Retina (tissue), 1 donor: ENCODE measurements around the gene FBXW7.
"Not testable (repeated sequence)": the region's sequence is repeated elsewhere in the genome, so short reads cannot be mapped to it uniquely, and the experiment has no call there.

Experiments used
- DNase-seq: peaks from one replicate; pipeline ENCODE4 v3.0.0-alpha.2; 2016

Gene FBXW7

GRCh38 chr4:152544533-152544932 lies 8.6 kb upstream of the FBXW7 start:
- not testable (repeated sequence) for DNase-seq

- no peak for DNase-seq
These were observed 5.0 kb upstream of the FBXW7 start for GRCh38 chr4:152540941-152541340.

GRCh38 chr4:152540293-152540674 lies 4.4 kb upstream of the FBXW7 start:
- DNase-seq, result no peak

DNA sequence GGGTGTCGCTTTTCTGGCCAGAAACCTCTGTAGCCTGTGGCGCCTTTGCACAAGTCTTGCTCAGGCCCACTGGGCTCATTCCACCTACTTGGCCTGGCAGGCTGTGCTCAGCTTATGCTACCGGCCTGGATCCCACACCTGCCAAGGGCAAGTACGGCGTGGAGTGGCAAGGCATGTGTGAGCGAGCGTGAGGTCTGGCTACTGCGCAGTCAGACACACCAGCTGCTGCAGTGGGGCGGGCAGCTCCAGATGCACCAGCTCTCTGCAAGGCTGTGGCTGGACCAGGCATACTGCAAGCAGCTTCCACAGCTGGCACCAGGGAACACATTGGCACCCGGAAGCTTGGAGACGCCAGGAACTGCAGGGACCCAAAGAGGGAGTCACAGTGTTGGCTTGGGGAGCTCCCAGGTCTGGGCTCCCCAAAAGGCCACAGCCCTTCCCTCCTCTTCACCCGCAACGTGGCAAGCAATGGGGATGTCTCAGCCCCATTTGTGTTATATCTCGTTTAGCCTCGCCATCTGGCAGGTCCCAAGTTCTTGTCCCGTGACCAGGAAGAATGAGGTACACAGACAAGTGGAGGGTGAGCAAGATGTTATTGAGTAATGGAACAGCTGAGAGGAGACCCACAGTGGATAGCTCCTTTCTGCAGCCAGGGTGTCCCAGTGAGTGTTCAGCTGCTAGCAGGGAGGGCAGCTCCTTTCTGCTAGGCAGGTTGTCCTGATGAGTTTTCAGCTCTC lies 3.8 kb upstream of the FBXW7 start:
- no peak for DNase-seq

GRCh38 chr4:152537881-152538280 lies 2.0 kb upstream of the FBXW7 start:
- no peak for DNase-seq

- no peak for DNase-seq
These were observed 772 bp upstream of the FBXW7 start for GRCh38 chr4:152536545-152537182.

GRCh38 chr4:152535360-152535902 lies 461 bp downstream of the FBXW7 start:
- no peak for DNase-seq

DNA sequence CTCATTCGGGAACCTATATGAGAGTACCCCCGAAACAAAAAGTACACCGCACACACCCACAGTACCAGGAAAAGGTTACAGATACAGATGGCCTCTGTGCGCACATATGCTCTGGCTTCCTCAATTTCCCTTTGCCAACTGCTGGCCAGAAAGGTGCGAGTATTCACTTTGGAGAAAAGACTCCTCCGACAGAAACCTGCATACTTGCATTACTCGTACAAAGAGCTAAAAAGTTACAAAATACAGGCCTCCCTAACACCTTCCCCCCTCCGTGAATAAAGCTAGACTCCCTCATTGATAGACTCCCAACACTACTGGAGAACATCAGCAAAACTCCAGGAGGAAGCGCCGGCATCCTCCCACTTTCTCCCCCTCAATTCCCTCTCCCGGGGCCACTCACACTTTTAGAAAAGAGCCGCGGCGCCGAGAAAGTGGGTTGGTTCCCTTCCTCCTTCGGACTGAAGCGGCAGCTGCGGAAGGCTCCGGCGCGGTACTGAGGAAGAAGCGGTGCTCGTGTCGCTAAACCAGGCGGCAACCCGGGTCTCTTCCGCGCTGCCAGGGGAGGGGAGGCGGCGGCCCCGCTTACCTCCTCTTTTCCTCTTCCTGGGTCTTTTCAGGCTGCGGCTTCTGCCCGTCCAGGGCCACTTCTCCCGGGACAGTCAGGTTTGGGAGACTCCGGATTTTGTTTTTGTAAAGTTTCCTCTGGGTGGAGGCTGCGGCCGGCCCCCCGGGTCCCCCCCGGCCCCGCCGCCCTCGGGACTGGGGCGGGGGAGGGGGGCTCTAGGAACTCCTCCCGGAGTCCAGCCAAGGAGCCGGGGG lies 1.1 kb downstream of the FBXW7 start:
- DNase-seq, result peak; percentile 66

DNA sequence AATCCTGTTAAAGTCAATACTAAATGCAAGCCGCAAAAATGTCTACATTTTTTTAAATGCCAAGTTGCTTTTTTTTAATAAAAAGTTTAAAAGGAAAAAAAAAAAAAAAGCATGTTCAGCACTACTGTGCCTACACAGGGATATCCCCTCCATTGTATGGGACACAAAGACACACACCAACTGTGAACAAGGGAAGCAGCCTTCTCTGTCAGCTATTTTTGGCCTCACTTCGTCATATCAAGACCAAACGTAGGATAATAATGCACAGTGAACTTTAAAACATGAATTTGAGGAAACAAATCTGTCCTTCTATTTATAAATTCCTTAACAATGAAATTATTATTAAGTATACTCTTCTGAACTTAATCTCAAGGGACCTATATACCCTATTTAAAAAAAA lies 4.4 kb downstream of the FBXW7 start:
- DNase-seq, result no peak

DNA sequence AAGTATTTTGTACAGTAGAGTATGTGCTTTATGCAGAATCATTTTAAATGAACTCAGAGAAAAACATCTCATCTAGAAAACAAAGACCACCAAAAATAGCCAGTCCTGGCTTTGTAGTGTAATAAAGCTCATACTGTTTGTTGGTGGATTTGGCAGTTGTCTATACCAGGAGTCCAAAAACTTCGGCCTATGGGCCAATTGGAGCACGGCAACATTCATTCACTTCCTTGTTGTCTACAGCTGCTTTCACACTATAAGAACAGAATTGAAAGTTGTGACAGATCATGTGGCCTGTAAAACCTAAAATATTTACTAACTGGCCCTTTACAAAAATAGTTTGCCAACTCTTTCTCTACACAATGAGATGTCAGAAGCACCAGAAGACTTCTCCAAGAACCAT lies 5.3 kb downstream of the FBXW7 start:
- DNase-seq, result no peak

GRCh38 chr4:152529880-152530279 lies 6.0 kb downstream of the FBXW7 start:
- no peak for DNase-seq

GRCh38 chr4:152528060-152528459 lies 7.8 kb downstream of the FBXW7 start:
- DNase-seq, result no peak

DNA sequence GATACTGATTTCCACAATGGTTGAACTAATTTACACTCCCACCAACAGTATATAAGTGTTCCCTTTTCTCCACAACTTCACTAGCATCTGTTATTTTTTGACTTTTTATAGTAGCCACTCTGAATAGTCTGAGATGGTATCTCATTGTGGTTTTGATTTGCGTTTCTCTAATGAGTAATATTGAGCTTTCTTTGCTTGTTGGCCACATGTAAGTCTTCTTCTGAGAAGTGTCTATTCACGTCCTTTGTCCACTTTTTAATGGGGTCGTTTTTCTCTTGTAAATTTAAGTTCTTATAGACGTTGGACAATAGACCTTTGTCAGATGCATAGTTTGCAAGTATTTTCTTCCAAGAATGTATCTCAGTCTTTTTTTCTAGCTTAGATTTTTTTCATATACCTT lies 10.0 kb downstream of the FBXW7 start:
- DNase-seq, result no peak

DNA sequence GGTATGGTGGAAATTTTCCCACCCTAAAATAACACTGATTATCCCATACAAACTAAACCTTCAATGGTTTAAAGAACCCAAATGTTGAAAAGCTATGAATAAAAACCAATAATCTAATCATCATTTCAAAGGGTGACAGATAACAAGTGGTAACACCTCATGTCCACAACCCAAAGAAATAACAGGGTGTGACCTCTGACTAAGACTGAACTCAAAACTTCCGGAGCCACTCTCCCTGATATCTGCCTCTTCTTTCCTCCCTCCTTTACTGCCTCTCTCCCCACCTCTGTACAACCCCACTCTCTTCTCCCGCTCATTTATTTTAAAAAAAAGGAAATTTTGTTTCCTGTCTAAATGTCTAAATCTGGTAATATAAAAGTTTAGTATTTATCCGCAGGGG lies 11.5 kb downstream of the FBXW7 start:
- no peak for DNase-seq

- DNase-seq, result no peak
These were observed 12.2 kb downstream of the FBXW7 start for GRCh38 chr4:152523731-152524130.

- no peak for DNase-seq
These were observed 13.1 kb downstream of the FBXW7 start for GRCh38 chr4:152522754-152523153.

DNA sequence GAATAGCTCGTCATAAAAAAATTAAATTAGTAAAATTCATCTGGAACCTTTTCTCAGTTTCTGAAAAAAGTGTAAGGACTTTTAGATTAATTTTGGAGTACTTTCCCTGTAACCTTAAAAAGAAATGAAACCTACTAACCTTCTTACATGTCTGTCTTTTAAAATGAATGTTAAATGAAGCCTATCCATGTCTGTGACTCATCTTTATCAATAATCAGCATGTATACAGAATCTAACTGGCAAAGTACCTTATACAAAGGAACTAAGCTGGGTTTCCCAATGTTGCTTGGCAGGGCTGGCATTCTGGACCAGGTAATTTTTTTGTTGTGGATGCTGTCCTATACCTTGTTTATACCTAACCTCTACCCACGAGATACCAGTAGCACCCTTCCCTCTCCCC lies 13.6 kb downstream of the FBXW7 start:
- no peak for DNase-seq

- DNase-seq, result no peak
These were observed 19.7 kb downstream of the FBXW7 start for GRCh38 chr4:152516156-152516555.

GRCh38 chr4:152515678-152516077 lies 20.2 kb downstream of the FBXW7 start:
- DNase-seq, result no peak

- DNase-seq, result no peak
These were observed 21.5 kb downstream of the FBXW7 start for GRCh38 chr4:152514356-152514755.

GRCh38 chr4:152513078-152513477 lies 22.8 kb downstream of the FBXW7 start:
- DNase-seq, result no peak

GRCh38 chr4:152512483-152512882 lies 23.4 kb downstream of the FBXW7 start:
- DNase-seq, result no peak

GRCh38 chr4:152510349-152511147 lies 25.3 kb downstream of the FBXW7 start:
- no peak for DNase-seq
